HG03460 (cell line): ENCODE data around the gene CLHC1.
A peak's percentile ranks its signal among the peaks of the same experiment; 100 is the strongest.
"Not testable (repeated sequence)": the region's sequence is repeated elsewhere in the genome, so short reads cannot be mapped to it uniquely, and the experiment has no call there.

Source experiments
- ATAC-seq: cut with Tn5 transposase; IDR thresholded peaks from one replicate; pipeline ENCODE4 v1.9.1; 2021; ENCODE audit not compliant: unreplicated experiment

The CLHC1 gene

DNA sequence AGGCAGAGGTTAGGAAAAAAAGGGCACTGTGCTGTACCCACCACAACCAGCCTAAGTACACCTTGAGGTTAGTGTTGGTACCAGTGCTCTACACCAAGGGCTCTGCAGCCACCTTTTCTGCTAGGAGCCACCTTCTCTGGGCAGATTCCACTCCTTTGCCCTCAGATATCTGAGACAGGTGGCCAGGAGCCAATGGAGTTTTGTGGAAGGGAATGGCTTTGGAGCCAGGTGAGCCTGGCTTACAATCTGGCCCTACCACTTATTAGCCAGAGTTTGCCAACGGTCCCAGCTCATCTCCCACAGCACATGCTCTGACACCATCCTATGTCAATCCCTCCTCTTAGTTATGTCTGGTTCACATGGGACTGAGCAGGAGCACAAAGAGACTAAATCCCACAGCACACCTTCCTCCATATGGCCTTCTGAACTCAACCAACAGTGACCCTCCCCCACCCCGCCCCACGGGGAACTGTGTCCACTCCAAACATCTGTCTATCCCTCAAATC is 77.5 kb downstream of the CLHC1 start:
- no peak for ATAC-seq

DNA sequence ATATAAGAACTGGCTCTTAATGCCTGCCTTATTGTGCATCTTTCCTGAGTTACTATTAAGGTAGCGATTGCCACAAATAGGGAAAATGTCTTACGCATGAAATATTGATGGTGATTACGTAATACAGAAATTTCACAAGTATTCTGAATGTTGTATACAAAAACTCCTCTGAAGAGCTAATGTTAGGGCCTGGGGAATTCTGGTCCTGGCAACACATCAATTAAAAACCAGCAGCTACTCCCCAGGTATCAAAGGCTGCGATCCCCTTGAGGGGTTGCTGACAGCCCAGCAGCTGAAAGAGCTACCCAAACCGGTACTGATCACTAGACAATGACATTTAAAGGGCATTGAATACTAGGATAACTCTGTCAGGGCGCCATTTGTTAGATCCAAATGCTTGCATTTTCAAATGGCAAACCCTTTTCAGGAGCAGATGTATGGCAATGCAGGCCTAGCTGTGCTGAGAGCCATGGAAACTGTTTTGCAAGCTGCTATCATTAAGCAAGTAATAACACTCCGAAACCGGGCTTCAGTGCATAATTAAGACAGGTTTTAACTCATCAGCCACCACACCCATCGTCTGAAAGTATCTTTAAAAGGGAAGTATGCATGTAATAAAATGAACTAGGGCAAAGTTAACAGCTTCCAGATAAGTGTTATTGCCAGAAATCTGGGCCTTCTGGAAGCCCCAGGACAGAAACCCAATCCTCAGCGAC is 78.4 kb downstream of the CLHC1 start:
- no peak for ATAC-seq

DNA sequence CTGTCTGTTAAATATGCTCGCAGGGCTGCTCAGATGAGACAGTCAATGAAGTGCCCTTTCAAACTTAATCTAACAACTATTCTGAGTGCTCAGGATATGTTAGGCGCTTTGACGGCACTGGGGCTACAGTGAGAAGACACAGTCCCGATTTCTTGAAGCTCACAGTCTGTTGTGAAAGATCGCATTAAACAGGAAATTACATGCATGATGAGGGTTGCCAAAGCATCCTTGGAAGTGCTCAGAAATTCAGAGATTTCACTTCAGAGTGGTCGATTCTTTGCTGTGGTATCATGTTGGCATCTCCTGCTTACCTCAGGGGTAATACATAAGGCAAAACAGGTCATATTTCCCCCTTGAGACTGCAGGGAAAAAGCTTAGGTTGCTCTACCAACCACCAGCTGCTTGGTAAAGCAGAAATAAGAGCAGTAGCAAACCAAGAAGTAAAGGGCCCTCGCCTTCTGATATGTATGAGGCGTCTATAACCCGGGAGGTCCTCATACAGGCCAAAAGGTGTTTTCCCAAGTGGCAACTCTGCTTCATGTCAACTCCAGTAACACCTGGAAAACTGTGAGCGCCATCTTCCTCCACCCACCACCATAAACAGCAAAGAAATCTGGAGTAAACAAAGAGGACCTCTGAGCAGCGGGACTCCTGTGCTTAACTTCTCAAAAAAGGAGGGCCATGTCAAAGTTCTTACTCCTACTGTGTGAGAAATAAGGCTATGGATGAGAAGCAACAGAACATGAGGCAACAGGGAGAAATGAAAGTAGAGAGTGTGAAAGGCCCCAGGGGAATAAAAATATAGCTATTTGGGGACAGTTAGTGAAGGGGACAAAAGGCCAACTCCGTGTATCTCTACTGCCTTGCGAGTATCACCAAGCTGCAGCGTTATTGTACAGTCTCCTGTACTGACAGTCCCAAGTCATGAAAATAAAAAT is 79.3 kb downstream of the CLHC1 start:
- no peak for ATAC-seq

DNA sequence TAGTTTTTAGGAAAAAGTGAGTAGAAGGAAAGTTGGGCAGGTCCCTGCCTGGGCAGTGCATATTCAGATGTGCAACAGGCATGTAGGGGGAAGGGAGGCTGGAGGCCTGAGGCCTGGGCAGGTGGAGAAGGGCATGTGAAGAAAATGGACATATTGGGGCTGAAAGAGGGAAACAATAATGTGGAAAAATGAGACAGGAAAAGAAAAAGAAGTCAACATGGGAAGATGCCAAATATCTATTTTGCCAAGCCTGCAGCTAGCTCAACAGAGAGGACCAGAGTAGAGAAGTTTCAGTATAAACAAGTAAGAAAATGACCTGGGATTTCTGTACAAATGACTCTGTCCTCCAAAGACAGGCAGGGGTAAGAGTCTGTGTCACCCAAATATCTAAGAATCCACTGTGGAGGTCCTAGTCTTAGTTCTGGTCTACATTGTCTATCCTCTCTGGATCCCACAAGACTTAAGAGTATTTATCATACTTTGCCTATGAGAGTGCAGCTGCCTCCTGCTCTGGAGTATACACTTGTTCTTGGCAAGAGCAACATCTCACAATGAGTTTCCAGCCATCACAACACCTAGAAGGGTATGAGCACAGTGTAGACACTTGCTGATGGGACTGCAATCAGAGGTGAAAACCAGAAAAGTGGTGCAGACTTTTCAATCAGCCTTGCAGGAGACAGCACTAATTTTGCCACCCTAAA is 80.2 kb downstream of the CLHC1 start:
- no peak for ATAC-seq

DNA sequence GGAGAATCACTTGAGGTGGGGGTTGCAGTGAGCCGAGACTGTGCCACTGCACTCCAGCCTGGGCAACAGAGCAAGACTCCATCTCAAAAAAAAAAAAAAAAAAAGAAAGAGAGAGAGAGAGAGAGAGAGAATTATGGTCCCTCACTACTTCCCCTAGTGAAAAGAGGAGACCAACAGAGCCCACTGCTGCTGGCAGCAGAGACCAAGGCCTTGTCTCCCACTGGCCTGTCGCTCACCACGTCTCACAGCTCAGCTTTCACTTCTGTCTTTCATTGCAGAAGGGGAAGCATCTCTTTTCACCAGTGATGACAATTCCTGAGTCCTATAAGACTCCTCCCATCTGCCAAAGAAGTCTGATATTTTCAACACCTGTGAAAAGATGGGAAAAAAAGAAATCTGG is 81.3 kb downstream of the CLHC1 start:
- ATAC-seq: peak; percentile 89

DNA sequence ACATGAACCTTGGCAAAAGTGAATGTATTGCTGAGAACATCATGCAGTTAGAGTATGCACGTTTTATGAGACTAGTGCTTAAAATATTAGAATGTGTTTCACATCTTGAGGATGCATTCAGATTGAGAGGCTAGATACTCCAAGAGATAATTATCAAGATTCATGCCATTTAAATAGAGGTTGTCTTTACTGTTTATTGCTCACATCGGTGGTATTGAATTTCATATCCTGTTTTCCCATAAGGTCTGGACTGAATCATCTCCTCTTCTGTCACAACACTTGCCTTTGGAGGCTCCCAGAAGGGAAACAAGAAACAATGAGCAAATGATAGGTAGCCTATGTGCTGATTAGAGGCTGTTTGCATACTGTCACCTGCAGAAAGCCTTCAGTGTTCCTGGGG is 83.8 kb downstream of the CLHC1 start:
- no peak for ATAC-seq

DNA sequence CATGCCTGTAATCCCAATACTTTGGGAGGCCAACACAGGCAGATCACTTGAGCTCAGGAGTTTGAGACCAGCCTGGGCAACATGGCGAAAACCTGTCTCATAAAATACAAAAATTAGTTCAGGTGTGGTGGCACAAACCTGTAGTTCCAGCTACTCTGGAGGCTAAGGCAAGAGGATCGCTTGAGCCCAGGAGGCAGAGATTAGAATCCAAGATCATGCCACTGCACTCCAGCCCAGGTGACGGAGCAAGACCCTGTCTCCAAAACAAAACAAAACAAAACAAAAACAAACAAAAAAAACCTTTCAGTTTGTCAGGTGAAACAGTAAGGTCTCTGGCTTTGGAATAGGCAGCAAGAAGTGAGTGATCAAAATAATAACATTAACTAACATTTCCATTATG is 84.6 kb downstream of the CLHC1 start:
- ATAC-seq: no peak

DNA sequence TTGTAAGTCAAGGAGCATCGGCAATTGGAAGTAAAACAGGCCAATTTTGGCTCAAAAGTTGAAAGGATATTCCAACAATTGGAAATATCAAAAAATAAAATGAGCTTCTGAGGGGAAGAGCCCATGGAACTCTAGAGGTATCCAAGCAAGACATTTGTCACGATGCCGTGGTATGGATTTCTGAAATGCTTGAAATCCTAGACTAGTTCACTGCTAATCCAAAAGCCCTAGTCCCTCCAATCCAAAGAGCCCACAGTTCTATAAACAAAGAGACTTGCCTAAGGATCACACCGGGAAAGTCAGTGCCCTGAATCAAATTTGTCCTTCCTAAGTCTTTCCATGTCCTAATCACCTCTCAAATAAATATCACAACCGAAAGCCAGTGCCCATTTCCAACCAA is 85.1 kb downstream of the CLHC1 start:
- ATAC-seq: no peak

DNA sequence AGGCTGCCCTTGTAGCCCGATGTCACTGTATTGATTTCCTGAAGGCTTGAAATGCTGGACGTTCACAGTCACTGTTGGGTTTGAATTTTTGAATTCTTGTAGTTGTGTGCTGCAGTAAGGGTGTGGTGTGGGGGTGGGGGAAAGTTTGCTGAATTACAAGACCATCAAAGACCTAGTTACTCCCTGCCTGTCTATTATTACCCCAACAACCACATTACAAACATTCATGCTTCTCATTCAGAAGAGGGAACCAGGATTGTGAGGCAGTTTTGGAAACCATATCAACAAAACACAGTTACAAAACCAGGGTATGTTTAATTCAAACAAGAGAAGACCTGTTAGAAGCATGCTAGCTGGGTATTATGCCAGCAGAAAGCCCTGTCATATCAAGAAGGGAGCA is 85.8 kb downstream of the CLHC1 start:
- no peak for ATAC-seq

DNA sequence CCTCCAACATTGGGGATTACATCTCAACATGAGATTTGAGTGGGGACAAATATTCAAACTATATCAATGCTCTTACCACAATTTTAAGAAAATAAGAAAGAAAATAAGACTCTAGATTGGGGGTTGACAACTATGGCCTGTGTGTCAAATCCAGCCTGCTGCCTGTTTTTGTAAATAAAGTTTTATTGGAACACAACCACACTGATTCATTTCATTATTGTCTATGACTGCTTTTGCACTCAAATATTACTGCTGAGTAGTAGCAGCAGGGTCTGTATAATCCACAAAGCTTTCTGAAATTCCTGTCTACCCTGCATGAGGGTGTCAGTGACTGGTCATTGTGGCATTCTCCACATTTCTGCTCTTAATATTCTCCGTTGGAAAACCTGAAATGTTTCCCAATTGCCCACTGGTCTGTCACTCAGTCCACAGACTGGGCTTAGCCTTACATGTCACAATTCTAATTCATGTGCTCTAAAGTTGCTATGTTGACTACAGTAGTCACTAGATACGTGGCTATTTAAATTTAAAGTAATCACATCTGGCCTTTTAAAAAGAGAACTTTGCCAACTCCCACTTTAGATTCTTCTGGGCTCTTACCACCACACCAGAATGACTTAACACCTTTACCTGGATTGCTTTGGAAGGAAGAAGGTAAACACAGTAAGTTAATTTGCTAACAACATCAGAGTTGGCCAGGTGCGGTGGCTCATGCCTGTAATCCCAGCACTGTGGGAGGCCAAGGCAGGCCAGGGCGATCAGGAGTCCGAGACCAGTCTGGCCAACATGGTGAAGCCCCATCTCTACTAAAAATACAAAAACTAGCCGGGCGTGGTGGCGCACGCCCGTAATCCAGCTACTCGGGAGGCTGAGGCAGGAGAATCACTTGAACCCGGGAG is 86.9 kb downstream of the CLHC1 start:
- ATAC-seq: no peak

DNA sequence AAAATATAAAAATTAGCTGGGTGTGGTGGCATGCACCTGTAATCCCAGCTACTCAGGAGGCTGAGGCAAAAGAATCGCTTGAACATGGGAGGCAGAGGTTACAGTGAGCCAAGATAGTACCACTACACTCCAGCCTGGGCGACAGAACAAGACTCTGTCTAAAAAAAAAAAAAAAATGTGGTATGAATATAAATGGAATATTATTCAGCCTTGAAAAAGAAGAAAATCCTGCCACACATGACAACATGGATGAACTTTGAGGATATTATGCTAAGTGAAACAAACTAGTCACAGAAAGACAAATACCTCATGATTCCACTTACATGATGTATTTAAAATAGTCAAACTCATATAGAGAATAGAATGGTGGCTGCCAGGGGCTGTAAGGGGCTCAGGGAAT is 88.4 kb downstream of the CLHC1 start:
- ATAC-seq: not testable (repeated sequence)

DNA sequence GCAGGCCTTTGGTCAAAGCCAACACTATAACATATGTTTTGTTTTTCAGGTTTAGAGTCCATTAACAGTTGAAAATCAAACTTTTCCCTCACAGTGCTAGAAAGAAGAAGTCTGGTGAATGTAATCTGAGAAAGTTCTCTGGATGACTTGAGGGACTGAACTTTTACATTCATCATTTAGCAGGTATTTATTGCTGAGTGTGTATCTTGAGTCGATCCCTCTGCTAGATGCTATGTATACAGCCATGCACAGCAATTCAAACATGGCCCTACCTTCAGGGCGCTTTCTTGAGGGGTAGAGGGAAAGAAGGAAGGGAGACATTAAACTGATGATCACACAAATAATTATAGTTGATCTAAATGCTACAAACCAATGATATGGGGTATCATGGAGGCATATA is 89.6 kb downstream of the CLHC1 start:
- ATAC-seq: no peak

DNA sequence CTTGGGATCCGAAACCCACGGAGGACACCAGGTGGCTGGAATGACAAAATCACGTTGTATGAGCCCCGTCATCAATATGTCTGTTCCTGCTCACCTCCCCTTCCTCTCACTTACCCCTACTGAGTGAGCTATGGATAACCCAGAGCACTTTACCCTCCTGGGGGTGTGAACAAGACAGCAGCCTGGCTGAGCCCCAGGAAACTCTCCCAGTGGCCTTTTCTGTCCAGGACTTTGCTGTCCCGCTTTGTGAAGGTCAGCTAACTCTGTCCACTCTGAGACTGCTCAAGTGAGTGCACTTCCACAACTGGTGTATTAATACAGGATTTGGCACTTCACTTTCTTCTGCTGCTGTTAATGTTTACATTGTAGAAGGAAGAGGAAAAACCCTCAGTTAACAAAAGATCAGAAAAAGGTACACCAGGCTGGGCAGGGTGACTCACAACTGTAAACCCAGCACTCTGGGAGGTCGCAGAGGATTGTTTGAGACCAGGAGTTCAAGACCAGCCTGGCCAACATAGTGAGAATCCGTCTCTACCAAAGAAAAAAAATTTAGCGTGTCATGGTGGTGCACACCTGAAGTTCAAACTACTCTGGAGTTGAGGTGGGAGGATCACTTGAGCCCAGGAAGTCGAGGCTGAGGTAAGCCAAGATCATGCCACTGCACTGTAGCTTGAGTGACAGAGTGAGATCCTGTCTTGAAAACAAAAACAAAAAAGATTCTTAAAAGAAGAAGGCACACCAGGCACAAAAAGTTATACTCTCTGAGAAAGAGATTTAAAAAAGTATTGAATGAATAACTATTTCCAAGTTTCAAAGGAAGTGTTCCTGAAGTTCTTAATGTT is 90.3 kb downstream of the CLHC1 start:
- no peak for ATAC-seq

DNA sequence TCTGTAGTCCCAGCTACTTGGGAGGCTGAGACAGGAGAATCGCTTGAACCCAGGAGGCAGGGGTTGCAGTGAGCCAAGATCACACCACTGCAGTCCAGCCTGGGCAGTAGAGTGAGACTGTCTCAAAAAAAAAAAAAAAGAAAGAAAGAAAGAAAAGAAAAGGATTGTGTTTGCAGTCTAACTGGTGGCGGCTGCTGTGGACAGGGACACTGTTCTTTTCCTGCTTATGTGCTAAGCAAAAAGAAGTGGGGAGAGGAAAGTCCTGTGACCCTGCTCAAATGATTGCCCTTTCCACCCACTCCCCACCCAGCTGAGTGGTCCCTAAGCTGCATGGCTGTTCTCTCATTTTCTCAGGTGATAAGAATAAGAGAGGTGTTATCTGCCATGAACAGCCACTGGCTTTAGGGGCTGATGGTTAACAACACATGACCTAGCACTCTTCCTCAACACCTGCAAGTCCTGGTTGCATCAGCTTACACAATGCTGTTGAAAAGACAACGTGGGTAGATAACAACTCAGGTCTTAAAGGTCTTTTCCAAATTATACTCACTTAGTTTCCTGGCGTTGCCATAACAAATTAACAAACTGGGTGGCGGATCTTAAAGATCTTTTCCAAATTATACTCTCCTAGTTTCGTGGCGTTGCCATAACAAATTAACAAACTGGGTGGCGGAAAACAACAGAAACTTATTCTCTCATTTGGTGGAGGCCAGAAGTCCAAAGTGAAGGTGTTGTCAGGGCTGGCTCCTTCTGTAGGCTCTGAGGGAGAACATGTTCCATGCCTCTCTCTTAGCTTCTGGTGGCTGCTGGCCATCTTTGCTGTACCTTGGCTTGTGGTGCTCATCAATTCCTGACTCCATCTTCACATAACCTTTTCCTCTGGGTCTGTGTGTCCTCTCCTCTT is 91.5 kb downstream of the CLHC1 start:
- ATAC-seq: no peak

DNA sequence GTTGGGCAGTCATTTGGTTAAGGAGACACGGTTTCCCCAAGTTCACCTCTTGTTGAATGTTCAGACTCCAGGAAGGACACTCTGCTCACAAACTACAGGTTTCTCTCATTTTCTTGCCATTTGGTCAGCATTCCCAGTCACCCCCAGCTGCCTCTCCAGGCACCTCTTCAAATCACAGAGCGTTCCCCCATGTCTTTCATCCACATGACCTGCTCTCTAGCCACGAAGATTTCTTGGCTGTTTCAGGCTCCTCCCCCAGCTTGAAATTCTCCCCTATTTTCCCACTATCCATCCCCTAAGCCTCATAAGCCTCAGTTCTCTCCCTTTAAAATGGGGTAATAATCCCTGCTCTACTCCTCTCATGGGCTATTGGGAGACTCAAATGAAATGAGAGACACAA is 92.8 kb downstream of the CLHC1 start:
- ATAC-seq: no peak

DNA sequence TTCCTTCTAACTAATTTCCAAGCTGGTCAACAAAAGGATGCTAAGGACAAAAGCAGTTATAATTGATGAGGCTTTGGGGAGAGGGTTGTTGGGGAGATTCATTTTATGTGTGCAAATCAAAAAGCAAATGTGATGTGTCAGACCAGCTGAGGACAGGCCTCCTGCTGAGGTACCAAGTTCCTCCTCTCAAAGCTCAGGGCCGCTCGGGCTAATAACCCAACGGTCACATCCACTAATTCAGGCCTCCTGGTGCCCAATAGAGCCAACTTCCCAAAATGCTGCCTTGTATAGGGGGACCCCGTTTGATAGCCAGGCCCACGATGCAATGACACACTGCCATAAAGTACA is 93.2 kb downstream of the CLHC1 start:
- no peak for ATAC-seq

DNA sequence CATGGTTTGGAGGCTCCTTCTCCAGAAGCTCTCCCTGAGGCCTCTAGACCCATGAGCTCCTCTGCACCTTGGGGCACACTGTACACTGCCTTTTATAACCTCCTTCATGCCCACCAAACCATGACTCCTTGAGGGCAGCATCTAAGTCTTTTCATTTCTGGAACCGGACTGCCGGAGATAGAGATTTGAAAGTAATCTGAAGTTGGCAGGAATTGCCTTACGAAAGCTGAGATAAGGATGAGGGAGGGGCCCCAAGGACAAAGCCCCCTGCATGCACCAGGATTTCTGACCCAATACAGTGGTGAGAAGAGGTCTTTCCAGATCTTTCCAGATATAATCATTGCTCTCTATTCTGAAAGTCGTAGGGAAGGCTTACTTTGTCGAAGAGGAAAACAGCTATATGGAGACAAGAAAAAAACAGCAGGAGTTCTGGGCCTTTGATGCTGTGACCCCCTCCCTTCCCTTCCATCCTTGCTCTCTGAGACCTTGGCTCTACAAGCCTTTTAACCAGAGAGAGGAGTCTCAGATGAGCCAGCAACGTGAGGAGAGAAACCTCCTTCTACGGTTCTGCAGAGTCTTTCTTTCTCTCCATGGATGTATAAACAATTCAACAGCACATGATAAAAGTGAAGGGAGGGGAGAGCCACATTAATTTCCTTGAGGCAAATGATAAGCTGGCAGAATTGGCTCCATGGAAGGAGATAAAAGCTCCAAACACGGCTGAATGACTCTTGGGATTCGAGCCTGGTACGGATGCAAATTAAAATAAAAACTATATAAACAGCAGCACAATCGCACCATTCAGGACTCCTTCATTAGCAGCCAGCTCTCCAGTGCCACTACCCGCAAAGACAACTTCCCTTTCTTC is 93.8 kb downstream of the CLHC1 start:
- ATAC-seq: no peak
